Measurements from ENCODE around the gene HIF1A.

The HIF1A gene

DNA sequence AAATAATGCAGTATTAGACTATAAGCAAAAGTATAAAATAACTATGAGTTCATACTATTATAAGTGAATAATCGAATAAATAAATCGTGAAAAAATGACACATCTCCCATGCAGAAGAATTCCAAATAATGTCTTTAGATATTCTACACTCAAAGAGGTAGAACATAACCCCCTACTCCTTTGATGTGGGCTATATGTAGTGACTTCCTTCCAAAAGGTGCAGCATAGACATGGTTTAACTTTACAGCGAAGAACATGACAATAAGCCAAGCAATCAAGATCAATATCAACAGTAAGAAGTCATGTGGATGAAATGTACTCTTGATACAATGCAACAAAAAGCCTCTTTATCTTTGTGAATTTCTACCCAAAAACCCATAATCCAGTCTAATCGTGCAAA is 46.0 kb upstream of the HIF1A start:
- H3K27me3 ChIP-seq (ENCODE audit: insufficient read depth, low read length), result no peaks in the 10 kb centered on the region
- no peak overlapping the region for H3K27ac ChIP-seq (ENCODE audit: low read depth, low read length)
- no peak overlapping the region for H3K4ac ChIP-seq (ENCODE audit: low read depth, low read length)
- H3K9me3 ChIP-seq (ENCODE audit: insufficient read depth, low read depth, low read length), result no peaks in the 10 kb centered on the region
- no CpG with 5 or more reads among the region's 4 CpGs for WGBS (ENCODE audit: extremely low coverage, insufficient coverage, insufficient read length)
- no peak overlapping the region for H2AK5ac ChIP-seq (ENCODE audit: low read length)
- no peak overlapping the region for H3K18ac ChIP-seq (ENCODE audit: low read length)
- H2BK120ac ChIP-seq (ENCODE audit: insufficient read depth, low read length, poor library complexity), result no peak overlapping the region
- H3K14ac ChIP-seq (ENCODE audit: low read length), result no peak overlapping the region
- no peak overlapping the region for H2BK12ac ChIP-seq (ENCODE audit: low read length)
- no peak overlapping the region for H4K8ac ChIP-seq (ENCODE audit: low read depth, low read length)
- no peaks in the 10 kb centered on the region for H3K4me1 ChIP-seq (ENCODE audit: control insufficient read depth in 1 of 2, insufficient read depth in 2 of 2, low read length in 2 of 2)
- no peak for DNase-seq
- no peak overlapping the region for H3K23ac ChIP-seq (ENCODE audit: low read length)
- H3K9ac ChIP-seq (ENCODE audit: low read length), result no peak overlapping the region
- H3K4me2 ChIP-seq (ENCODE audit: low read length), result no peak overlapping the region
- no peaks in the 10 kb centered on the region for H3K79me2 ChIP-seq (ENCODE audit: control insufficient read depth, insufficient read depth, low read length, poor library complexity)
- no peak overlapping the region for H4K91ac ChIP-seq (ENCODE audit: low read depth, low read length)
- H4K12ac ChIP-seq (ENCODE audit: low read depth, low read length), result no peak overlapping the region
- H3K4me3 ChIP-seq (ENCODE audit: low read depth, low read length), result no peak overlapping the region
- no peak overlapping the region for H2BK5ac ChIP-seq (ENCODE audit: low read depth, low read length, poor library complexity)
- no peak overlapping the region for H2AFZ ChIP-seq (ENCODE audit: insufficient read depth, low read length, poor library complexity)
- no peaks in the 10 kb centered on the region for H3K36me3 ChIP-seq (ENCODE audit: control insufficient read depth in 1 of 2, insufficient read depth in 2 of 2, low read length in 2 of 2)
- no peaks in the 10 kb centered on the region for H3K79me1 ChIP-seq (ENCODE audit: low read length)

DNA sequence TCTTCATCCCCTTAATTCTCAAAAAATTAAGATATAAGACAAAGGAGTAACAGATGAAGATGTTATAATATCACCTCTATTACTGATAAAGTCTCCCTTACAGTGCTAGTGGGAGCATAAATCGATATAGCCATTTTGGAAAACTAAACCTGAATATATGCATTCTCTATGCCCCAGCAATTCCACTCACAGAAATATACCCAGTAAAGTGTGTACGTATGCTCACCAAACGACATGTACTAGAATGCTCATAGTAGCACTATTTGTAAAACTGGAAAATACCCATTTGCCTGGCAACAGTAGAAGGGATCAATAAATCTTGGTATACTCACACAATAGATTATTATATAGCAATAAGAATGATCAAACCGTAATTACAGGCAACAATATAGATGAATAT is 44.0 kb upstream of the HIF1A start:
- H3K79me1 ChIP-seq (ENCODE audit: low read length), result no peaks in the 10 kb centered on the region
- no peak for DNase-seq
- no peaks in the 10 kb centered on the region for H3K27me3 ChIP-seq (ENCODE audit: insufficient read depth, low read length)

DNA sequence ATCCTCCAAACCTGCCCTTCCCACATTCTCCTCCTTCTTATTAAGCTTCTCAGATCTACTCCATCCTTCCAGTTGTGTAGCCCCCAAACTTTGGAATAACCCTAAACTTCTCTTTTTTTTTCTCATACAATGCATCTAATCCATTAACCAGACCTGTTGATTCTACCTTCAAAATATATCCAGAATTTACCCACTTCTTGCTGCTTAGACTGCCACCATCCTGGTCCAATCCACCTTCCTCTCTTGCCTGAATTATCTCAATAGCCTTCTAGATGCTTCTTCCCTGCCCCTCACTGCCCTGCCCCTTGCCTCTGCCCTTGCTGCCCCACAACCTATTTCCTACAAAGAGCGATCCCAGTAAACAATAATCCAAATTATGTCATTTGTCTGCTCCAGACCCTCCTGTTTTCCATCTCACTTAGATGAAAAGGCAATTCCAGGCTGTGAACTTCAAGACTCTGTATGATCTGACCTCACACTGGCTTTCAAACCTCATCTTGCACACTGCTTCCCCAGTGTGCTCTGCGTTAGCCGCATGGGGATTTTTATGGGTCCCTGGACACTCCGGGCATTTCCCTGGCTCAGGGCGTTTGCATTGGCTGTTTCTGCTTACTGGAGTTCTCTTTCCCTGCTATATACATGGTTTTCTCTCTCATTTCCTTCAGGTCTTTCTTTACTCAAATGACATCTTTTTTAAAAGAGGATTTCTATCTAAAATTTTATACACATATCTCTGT is 42.6 kb upstream of the HIF1A start:
- WGBS (ENCODE audit: extremely low coverage, insufficient coverage, insufficient read length), result no CpG with 5 or more reads among the region's 5 CpGs

More for the DNA sequence above, 44.0 kb upstream of the HIF1A start:
- Histone ChIP-seq H4K8ac (ENCODE audit: low read depth, low read length) (no peak overlapping the region), H3K9ac (ENCODE audit: low read length) (no peak overlapping the region), H2AFZ (ENCODE audit: insufficient read depth, low read length, poor library complexity) (no peak overlapping the region), H3K4me2 (ENCODE audit: low read length) (no peak overlapping the region), H3K4me1 (ENCODE audit: control insufficient read depth in 1 of 2, insufficient read depth in 2 of 2, low read length in 2 of 2) (no peaks in the 10 kb centered on the region), H2AK5ac (ENCODE audit: low read length) (no peak overlapping the region), H3K23ac (ENCODE audit: low read length) (no peak overlapping the region), H3K27ac (ENCODE audit: low read depth, low read length) (no peak overlapping the region), H3K36me3 (ENCODE audit: control insufficient read depth in 1 of 2, insufficient read depth in 2 of 2, low read length in 2 of 2) (no peaks in the 10 kb centered on the region), H2BK120ac (ENCODE audit: insufficient read depth, low read length, poor library complexity) (no peak overlapping the region), H2BK12ac (ENCODE audit: low read length) (no peak overlapping the region), H3K4ac (ENCODE audit: low read depth, low read length) (no peak overlapping the region), H2BK5ac (ENCODE audit: low read depth, low read length, poor library complexity) (no peak overlapping the region), H3K14ac (ENCODE audit: low read length) (no peak overlapping the region), H4K12ac (ENCODE audit: low read depth, low read length) (no peak overlapping the region), H3K4me3 (ENCODE audit: low read depth, low read length) (no peak overlapping the region), H4K91ac (ENCODE audit: low read depth, low read length) (no peak overlapping the region), H3K79me2 (ENCODE audit: control insufficient read depth, insufficient read depth, low read length, poor library complexity) (no peaks in the 10 kb centered on the region), H3K9me3 (ENCODE audit: insufficient read depth, low read depth, low read length) (no peaks in the 10 kb centered on the region), H3K18ac (ENCODE audit: low read length) (no peak overlapping the region)
- WGBS (ENCODE audit: extremely low coverage, insufficient coverage, insufficient read length), result no CpG with 5 or more reads among the region's 4 CpGs

DNA sequence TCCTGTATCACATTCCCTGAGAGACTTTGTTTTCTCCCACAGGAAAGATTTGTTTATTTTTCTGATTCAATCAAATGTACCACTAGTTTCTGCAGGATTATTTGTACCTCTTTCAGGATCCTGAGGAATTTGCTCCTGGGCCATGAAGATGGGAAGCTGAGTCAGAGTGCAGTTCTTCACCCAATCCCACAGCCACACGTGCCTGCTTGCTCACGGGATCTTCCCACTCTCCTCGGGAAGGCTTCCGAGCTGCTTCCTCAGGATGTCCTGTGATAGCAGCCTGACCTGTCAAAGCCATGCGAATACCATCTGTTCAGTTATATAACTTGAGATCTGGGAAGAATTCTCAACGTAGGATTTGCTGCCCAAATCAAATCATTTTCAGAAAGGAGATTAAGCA is 41.8 kb upstream of the HIF1A start:
- Histone ChIP-seq H3K23ac (ENCODE audit: low read length) (no peak overlapping the region), H4K91ac (ENCODE audit: low read depth, low read length) (no peak overlapping the region), H3K27ac (ENCODE audit: low read depth, low read length) (no peak overlapping the region), H3K4me2 (ENCODE audit: low read length) (no peak overlapping the region), H2AK5ac (ENCODE audit: low read length) (no peak overlapping the region), H3K27me3 (ENCODE audit: insufficient read depth, low read length) (no peaks in the 10 kb centered on the region), H3K4ac (ENCODE audit: low read depth, low read length) (no peak overlapping the region), H4K12ac (ENCODE audit: low read depth, low read length) (no peak overlapping the region), H3K79me2 (ENCODE audit: control insufficient read depth, insufficient read depth, low read length, poor library complexity) (no peaks in the 10 kb centered on the region), H2BK5ac (ENCODE audit: low read depth, low read length, poor library complexity) (no peak overlapping the region), H3K9ac (ENCODE audit: low read length) (no peak overlapping the region), H2BK120ac (ENCODE audit: insufficient read depth, low read length, poor library complexity) (no peak overlapping the region), H3K14ac (ENCODE audit: low read length) (no peak overlapping the region), H3K79me1 (ENCODE audit: low read length) (no peaks in the 10 kb centered on the region), H3K36me3 (ENCODE audit: control insufficient read depth in 1 of 2, insufficient read depth in 2 of 2, low read length in 2 of 2) (no peaks in the 10 kb centered on the region), H3K18ac (ENCODE audit: low read length) (no peak overlapping the region), H2AFZ (ENCODE audit: insufficient read depth, low read length, poor library complexity) (no peak overlapping the region), H4K8ac (ENCODE audit: low read depth, low read length) (no peak overlapping the region), H3K9me3 (ENCODE audit: insufficient read depth, low read depth, low read length) (no peaks in the 10 kb centered on the region), H3K4me3 (ENCODE audit: low read depth, low read length) (no peak overlapping the region), H3K4me1 (ENCODE audit: control insufficient read depth in 1 of 2, insufficient read depth in 2 of 2, low read length in 2 of 2) (no peaks in the 10 kb centered on the region), H2BK12ac (ENCODE audit: low read length) (no peak overlapping the region)
- peak in 1 of 2 donors; percentile 19 for DNase-seq
- no CpG with 5 or more reads among the region's 6 CpGs for WGBS (ENCODE audit: extremely low coverage, insufficient coverage, insufficient read length)

More for the DNA sequence above, 42.6 kb upstream of the HIF1A start:
- Histone ChIP-seq H4K91ac (ENCODE audit: low read depth, low read length) (no peak overlapping the region), H2AK5ac (ENCODE audit: low read length) (no peak overlapping the region), H3K14ac (ENCODE audit: low read length) (no peak overlapping the region), H3K18ac (ENCODE audit: low read length) (no peak overlapping the region), H2BK12ac (ENCODE audit: low read length) (no peak overlapping the region), H3K9ac (ENCODE audit: low read length) (no peak overlapping the region), H4K8ac (ENCODE audit: low read depth, low read length) (no peak overlapping the region), H3K4me3 (ENCODE audit: low read depth, low read length) (no peak overlapping the region), H2AFZ (ENCODE audit: insufficient read depth, low read length, poor library complexity) (no peak overlapping the region), H3K4ac (ENCODE audit: low read depth, low read length) (no peak overlapping the region), H2BK120ac (ENCODE audit: insufficient read depth, low read length, poor library complexity) (no peak overlapping the region), H3K9me3 (ENCODE audit: insufficient read depth, low read depth, low read length) (no peaks in the 10 kb centered on the region), H3K4me2 (ENCODE audit: low read length) (no peak overlapping the region), H3K27me3 (ENCODE audit: insufficient read depth, low read length) (no peaks in the 10 kb centered on the region), H3K79me1 (ENCODE audit: low read length) (no peaks in the 10 kb centered on the region), H3K23ac (ENCODE audit: low read length) (no peak overlapping the region), H3K27ac (ENCODE audit: low read depth, low read length) (no peak overlapping the region), H3K36me3 (ENCODE audit: control insufficient read depth in 1 of 2, insufficient read depth in 2 of 2, low read length in 2 of 2) (no peaks in the 10 kb centered on the region), H2BK5ac (ENCODE audit: low read depth, low read length, poor library complexity) (no peak overlapping the region), H3K4me1 (ENCODE audit: control insufficient read depth in 1 of 2, insufficient read depth in 2 of 2, low read length in 2 of 2) (no peaks in the 10 kb centered on the region), H4K12ac (ENCODE audit: low read depth, low read length) (no peak overlapping the region), H3K79me2 (ENCODE audit: control insufficient read depth, insufficient read depth, low read length, poor library complexity) (no peaks in the 10 kb centered on the region)
- DNase-seq, result no peak

Measured in trophoblast cell (in vitro differentiated cells and primary cell).